K562 (cell line): ENCODE data around the gene CBFA2T2. TPM values are rescaled to one million over a fixed set of nuclear protein-coding genes. Genes with fewer than 3 reads are reported as not detected.
A peak's percentile ranks its signal among the peaks of the same experiment; 100 is the strongest.

ENCODE experiments used
- CBFA2T2 ChIP-seq: fragments of 450-650 bp; conservative IDR thresholded peaks from 2 replicates; pipeline ENCODE4 v1.6.1; 2017; ENCODE audit warnings: mild to moderate bottlenecking
- CC2D1A ChIP-seq: fragments of 450-650 bp; IDR thresholded peaks from 2 replicates; pipeline ENCODE4 v1.6.1; 2017; ENCODE audit warnings: mild to moderate bottlenecking
- COPS2 ChIP-seq: fragments of 450-650 bp; conservative IDR thresholded peaks from 2 replicates; pipeline ENCODE4 v1.6.1; 2016; ENCODE audit warnings: mild to moderate bottlenecking, moderate library complexity
- FIP1L1 ChIP-seq: fragments of 200-400 bp; formaldehyde crosslinking; IDR thresholded peaks from 2 replicates; pipeline ENCODE4 v1.6.1; 2018; ENCODE audit warnings: mild to moderate bottlenecking, low read depth, low read length; ENCODE audit not compliant: poor library complexity, severe bottlenecking
- JUND ChIP-seq, 2 experiments: IDR thresholded peaks; 2 replicates in 1 of 2; 3 replicates in 1 of 2; pipeline ENCODE4 v1.6.1; 2011; ENCODE audit warnings: borderline replicate concordance in 2 of 2, low read depth in 2 of 2, low read length in 2 of 2, improper control_type of control experiment in 1 of 2, missing biosample characterization in 1 of 2, missing genetic modification characterization in 1 of 2, missing genetic modification reagents in 1 of 2
- MED1 ChIP-seq: sonication (generic); formaldehyde crosslinking; IDR thresholded peaks from 2 replicates; pipeline ENCODE4 v1.8.1; 2023; ENCODE audit warnings: missing genetic modification reagents, borderline replicate concordance
- NR2C1 ChIP-seq, 2 experiments: fragments of 450-650 bp; IDR thresholded peaks; 2 replicates each; pipeline ENCODE4 v1.6.1; 2017; ENCODE audit warnings: mild to moderate bottlenecking in 2 of 2, antibody characterized with exemption in 1 of 2, inconsistent platforms in 1 of 2, missing compliant biosample characterization in 1 of 2, missing genetic modification characterization in 1 of 2
- NR2F6 ChIP-seq: fragments of 450-650 bp; formaldehyde crosslinking; IDR thresholded peaks from 2 replicates; pipeline ENCODE4 v1.4.0; 2020; ENCODE audit warnings: mild to moderate bottlenecking
- NRF1 ChIP-seq, 2 experiments: fragments of 450-650 bp; IDR thresholded peaks in 1 of 2; conservative IDR thresholded peaks in 1 of 2; 2 replicates each; pipeline ENCODE4 v1.6.1; 2014; ENCODE audit warnings: mild to moderate bottlenecking in 2 of 2
- PHF8 ChIP-seq: fragments of 200-600 bp; sonication (generic); IDR thresholded peaks from 2 replicates; pipeline ENCODE4 v1.6.1; 2012; ENCODE audit warnings: mixed run types, mild to moderate bottlenecking, inconsistent platforms, low read length, moderate library complexity, borderline replicate concordance
- POLR2AphosphoS2 ChIP-seq: IDR thresholded peaks from 2 replicates; pipeline ENCODE4 v1.6.1; 2012; ENCODE audit warnings: low read length, improper control_type of control experiment
- POU5F1 ChIP-seq: fragments of 150-350 bp; IDR thresholded peaks from 2 replicates; pipeline ENCODE4 v1.6.1; 2014; ENCODE audit warnings: borderline replicate concordance, low read length, low read depth, mild to moderate bottlenecking; ENCODE audit not compliant: partially characterized antibody
- SP1 ChIP-seq: sonication (generic); formaldehyde crosslinking; IDR thresholded peaks from 2 replicates; pipeline ENCODE4 v1.8.1; 2022; ENCODE audit warnings: mild to moderate bottlenecking, missing genetic modification reagents
- SRF ChIP-seq, 2 experiments: fragments of 250-450, 450-650 bp in 1 of 2; sonication (Bioruptor Pico) in 1 of 2; sonication (generic) in 1 of 2; formaldehyde crosslinking; IDR thresholded peaks; 2 replicates each; pipeline versions ENCODE4 v1.5.0 to v1.5.1; 2020 to 2022; ENCODE audit warnings: mild to moderate bottlenecking in 1 of 2, missing genetic modification reagents in 1 of 2
- TAF9B ChIP-seq: fragments of 450-650 bp; IDR thresholded peaks from 2 replicates; pipeline ENCODE4 v1.6.1; 2018; ENCODE audit warnings: mild to moderate bottlenecking; ENCODE audit not compliant: partially characterized antibody
- TGIF2 ChIP-seq: sonication (generic); formaldehyde crosslinking; IDR thresholded peaks from 2 replicates; pipeline ENCODE4 v1.8.1; 2022; ENCODE audit warnings: mild to moderate bottlenecking, missing genetic modification reagents, moderate library complexity
- ZC3H11A ChIP-seq: IDR thresholded peaks from 2 replicates; pipeline ENCODE4 v1.6.1; 2012; ENCODE audit warnings: low read depth, low read length, improper control_type of control experiment
- ZNF75A ChIP-seq: fragments of 450-650 bp; formaldehyde crosslinking; IDR thresholded peaks from 2 replicates; pipeline ENCODE4 v1.4.0; 2020; ENCODE audit warnings: mild to moderate bottlenecking
- polyA plus RNA-seq, 8 experiments: library from polyadenylated mRNA; depleted of rRNA in 4 of 8; stranded (reverse) in 5 of 8; unstranded in 3 of 8; fragments of >200 nt; fragmentation: Nextera tagmentation in 2 of 8; fragmentation: Illumina TruSeq in 1 of 8; extraction: Ambion mirVana in 2 of 8; extraction: Trizol in 1 of 8; gene quantifications; 2 replicates each; pipeline versions ENCODE4 v1.2.1 to v1.2.3, GENCODE V29; 2011 to 2014; ENCODE audit warnings: inconsistent platforms in 1 of 8, missing spikeins in 1 of 8
- total RNA-seq, 7 experiments: library from RNA; depleted of rRNA in 6 of 7; stranded (reverse); fragments of >200 nt in 6 of 7; fragmentation: Illumina TruSeq in 2 of 7; extraction: Trizol in 2 of 7; gene quantifications; 2 replicates each; pipeline versions ENCODE4 v1.2.1 to v1.2.3, GENCODE V29; 2011 to 2021; ENCODE audit warnings: low replicate concordance in 1 of 7
- TF ChIP-seq, protein P1 (sequence below): sonication (generic); formaldehyde crosslinking; IDR thresholded peaks from 2 replicates; pipeline ENCODE4 v1.8.1; 2022; ENCODE audit warnings: missing genetic modification reagents
- TF ChIP-seq, protein P2 (sequence below): fragments of 450-650 bp; formaldehyde crosslinking; conservative IDR thresholded peaks from 2 replicates; pipeline ENCODE4 v1.4.0; 2022; ENCODE audit warnings: mild to moderate bottlenecking, missing genetic modification characterization
- TF ChIP-seq, protein P3 (sequence below): fragments of 250-450 bp; sonication (Bioruptor Pico); IDR thresholded peaks from 2 replicates; pipeline ENCODE4 v1.5.0; 2022; ENCODE audit warnings: mild to moderate bottlenecking

The CBFA2T2 gene
- total and polyA plus RNA-seq, 9 of the 15 experiments (the other 6 are each of a cell fraction or from before 2014, with no cell fraction given), result 0.27 to 9.6 (median 5.8) TPM

DNA sequence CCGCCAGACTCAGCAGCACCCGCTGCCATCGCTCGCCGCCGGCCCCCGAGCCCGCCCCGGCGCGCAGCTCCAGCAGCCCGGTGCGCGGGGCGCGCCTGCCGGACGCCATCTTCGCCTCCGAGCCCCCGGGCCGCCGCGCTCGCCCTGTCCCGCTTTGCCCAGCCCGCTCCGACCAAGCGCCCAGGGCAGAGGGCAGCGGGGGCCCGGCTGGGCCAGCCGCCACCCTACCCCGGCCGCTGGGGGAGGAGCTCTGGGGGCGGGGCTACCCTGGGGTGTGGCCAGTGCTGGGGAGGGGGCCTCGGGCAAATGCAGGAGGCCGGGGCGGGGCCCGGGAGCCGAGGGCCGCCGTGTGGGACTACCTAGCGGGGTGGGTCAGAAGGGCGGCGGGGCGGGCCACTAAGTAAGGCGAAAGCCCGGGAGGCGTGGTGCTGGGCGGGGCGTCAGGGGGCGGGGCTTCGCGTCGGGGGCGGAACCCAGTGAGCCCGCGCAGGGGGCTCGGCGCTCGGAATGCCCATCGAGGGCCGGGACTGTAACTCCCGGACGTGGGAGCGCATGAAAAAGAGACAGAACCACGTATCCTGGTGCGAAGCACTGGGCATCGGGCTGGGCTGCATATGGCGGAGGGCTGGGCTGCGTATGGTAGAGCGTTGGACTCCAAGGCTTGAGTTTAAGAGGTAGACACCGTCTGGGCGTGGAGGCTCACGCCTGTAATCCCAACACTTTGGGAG is 46.2 kb upstream of the CBFA2T2 start, which contains the start of gene SNTA1 (continued):
- peak; percentile 58; the same call in 1 of the 2 replicates for TF ChIP-seq PHF8
- TF ChIP-seq SRF (CRISPR knock-in tag; IDR thresholded peaks at IDR 0.05), result 0 out of 4 replicates have a peak, but pooled peaks of 1 of the 2 experiments have one; percentile 3
- no peak for TF ChIP-seq MED1 (CRISPR knock-in tag)
- no peak for TF ChIP-seq COPS2
- TF ChIP-seq NR2F6 (CRISPR knock-in tag), result no peak
- TF ChIP-seq, protein P1, sequence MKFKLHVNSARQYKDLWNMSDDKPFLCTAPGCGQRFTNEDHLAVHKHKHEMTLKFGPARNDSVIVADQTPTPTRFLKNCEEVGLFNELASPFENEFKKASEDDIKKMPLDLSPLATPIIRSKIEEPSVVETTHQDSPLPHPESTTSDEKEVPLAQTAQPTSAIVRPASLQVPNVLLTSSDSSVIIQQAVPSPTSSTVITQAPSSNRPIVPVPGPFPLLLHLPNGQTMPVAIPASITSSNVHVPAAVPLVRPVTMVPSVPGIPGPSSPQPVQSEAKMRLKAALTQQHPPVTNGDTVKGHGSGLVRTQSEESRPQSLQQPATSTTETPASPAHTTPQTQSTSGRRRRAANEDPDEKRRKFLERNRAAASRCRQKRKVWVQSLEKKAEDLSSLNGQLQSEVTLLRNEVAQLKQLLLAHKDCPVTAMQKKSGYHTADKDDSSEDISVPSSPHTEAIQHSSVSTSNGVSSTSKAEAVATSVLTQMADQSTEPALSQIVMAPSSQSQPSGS (CRISPR knock-in tag), result no peak
- TF ChIP-seq, protein P2, sequence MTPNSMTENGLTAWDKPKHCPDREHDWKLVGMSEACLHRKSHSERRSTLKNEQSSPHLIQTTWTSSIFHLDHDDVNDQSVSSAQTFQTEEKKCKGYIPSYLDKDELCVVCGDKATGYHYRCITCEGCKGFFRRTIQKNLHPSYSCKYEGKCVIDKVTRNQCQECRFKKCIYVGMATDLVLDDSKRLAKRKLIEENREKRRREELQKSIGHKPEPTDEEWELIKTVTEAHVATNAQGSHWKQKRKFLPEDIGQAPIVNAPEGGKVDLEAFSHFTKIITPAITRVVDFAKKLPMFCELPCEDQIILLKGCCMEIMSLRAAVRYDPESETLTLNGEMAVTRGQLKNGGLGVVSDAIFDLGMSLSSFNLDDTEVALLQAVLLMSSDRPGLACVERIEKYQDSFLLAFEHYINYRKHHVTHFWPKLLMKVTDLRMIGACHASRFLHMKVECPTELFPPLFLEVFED (CRISPR knock-in tag), result 0 out of 2 replicates have a peak, but pooled peaks have one; percentile 24
- no peak for TF ChIP-seq TGIF2
- TF ChIP-seq, protein P3, sequence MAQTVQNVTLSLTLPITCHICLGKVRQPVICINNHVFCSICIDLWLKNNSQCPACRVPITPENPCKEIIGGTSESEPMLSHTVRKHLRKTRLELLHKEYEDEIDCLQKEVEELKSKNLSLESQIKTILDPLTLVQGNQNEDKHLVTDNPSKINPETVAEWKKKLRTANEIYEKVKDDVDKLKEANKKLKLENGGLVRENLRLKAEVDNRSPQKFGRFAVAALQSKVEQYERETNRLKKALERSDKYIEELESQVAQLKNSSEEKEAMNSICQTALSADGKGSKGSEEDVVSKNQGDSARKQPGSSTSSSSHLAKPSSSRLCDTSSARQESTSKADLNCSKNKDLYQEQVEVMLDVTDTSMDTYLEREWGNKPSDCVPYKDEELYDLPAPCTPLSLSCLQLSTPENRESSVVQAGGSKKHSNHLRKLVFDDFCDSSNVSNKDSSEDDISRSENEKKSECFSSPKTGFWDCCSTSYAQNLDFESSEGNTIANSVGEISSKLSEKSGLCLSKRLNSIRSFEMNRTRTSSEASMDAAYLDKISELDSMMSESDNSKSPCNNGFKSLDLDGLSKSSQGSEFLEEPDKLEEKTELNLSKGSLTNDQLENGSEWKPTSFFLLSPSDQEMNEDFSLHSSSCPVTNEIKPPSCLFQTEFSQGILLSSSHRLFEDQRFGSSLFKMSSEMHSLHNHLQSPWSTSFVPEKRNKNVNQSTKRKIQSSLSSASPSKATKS (CRISPR knock-in tag), result no peak
- TF ChIP-seq NRF1 (conservative IDR thresholded peaks at IDR 0.05 in 1 of 2, IDR thresholded peaks at IDR 0.05 in 1 of 2), result peak; percentile 60 to 61
- TF ChIP-seq POU5F1, result no peak
- no peak for TF ChIP-seq ZC3H11A
- TF ChIP-seq SP1, result no peak; the same call in 1 of the 2 replicates
- no peak for TF ChIP-seq TAF9B
- no peak for TF ChIP-seq FIP1L1
- no peak for TF ChIP-seq CBFA2T2
- no peak for TF ChIP-seq NR2C1 (IDR thresholded peaks at IDR 0.05)
- no peak for TF ChIP-seq NR2C1 (tag; IDR thresholded peaks at IDR 0.05)
- no peak for TF ChIP-seq POLR2AphosphoS2
- TF ChIP-seq JUND (IDR thresholded peaks at IDR 0.05; ENCODE audit: borderline replicate concordance, low read depth, low read length), result no peak
- TF ChIP-seq JUND (tag; IDR thresholded peaks at IDR 0.05; ENCODE audit: borderline replicate concordance, low read depth, low read length), result no peak; the same call in 2 of the 3 replicates
- TF ChIP-seq CC2D1A, result no peak
- TF ChIP-seq ZNF75A (CRISPR knock-in tag), result no peak
